ENCODE data around the gene ABHD6. TPM values are rescaled to one million over a fixed set of nuclear protein-coding genes. Genes with fewer than 3 reads are reported as not detected.
A peak's percentile ranks its signal among the peaks of the same experiment; 100 is the strongest.

Gene ABHD6
- total and polyA plus RNA-seq, 4 donors = 5.2 to 14.1 (median 10.7) TPM

- Histone ChIP-seq H3K9ac (ENCODE audit: insufficient read depth in 1 of 2, low read length in 2 of 2) (no peak overlapping the region), H3K27me3 (ENCODE audit: control insufficient read depth in 3 of 3, insufficient read depth in 3 of 3, low read length in 2 of 3) (no peaks in the 10 kb centered on the region), H3K4me3 (no peak overlapping the region), H3K4me1 (ENCODE audit: control insufficient read depth in 5 of 5, insufficient read depth in 5 of 5, low read length in 5 of 5) (peaks cover 3 to 7% (median 6%) of the 10 kb centered on the region in 5 donors), H3K27ac (ENCODE audit: low read depth in 1 of 2, low read length in 1 of 2) (no peak overlapping the region), H3K9me3 (ENCODE audit: control insufficient read depth in 4 of 4, insufficient read depth in 3 of 4, low read length in 3 of 4) (no peaks in the 10 kb centered on the region), H3K36me3 (ENCODE audit: control insufficient read depth in 4 of 4, insufficient read depth in 4 of 4, low read length in 4 of 4) (peaks cover 0 to 9% (median 3%) of the 10 kb centered on the region in 4 donors)
- WGBS, 2 donors = 88 to 95% methylated on average over 3 of the region's 3 CpGs
- DNase-seq (no peak), ATAC-seq (ENCODE audit: insufficient read depth, low FRiP score) (no peak)
- no peak for TF ChIP-seq CTCF (IDR thresholded peaks at IDR 0.05; ENCODE audit: control extremely low read depth, extremely low read depth)
These were observed 86.2 kb downstream of the ABHD6 start for GRCh38 chr3:58323529-58324390.

- Histone ChIP-seq H3K4me1 (ENCODE audit: control insufficient read depth in 5 of 5, insufficient read depth in 5 of 5, low read length in 5 of 5) (peaks cover 3 to 7% (median 6%) of the 10 kb centered on the region in 5 donors), H3K27ac (ENCODE audit: low read depth in 1 of 2, low read length in 1 of 2) (peak overlapping the region in 1 of 2 donors; percentile 2), H3K9me3 (ENCODE audit: control insufficient read depth in 4 of 4, insufficient read depth in 3 of 4, low read length in 3 of 4) (no peaks in the 10 kb centered on the region), H3K36me3 (ENCODE audit: control insufficient read depth in 4 of 4, insufficient read depth in 4 of 4, low read length in 4 of 4) (peaks cover 0 to 5% (median 0%) of the 10 kb centered on the region in 4 donors), H3K27me3 (ENCODE audit: control insufficient read depth in 3 of 3, insufficient read depth in 3 of 3, low read length in 2 of 3) (no peaks in the 10 kb centered on the region), H3K9ac (ENCODE audit: insufficient read depth in 1 of 2, low read length in 2 of 2) (no peak overlapping the region), H3K4me3 (no peak overlapping the region)
- 76 to 78% methylated on average over 7 of the region's 7 CpGs for WGBS, 2 donors
- ATAC-seq (ENCODE audit: insufficient read depth, low FRiP score) (no peak), DNase-seq (no peak)
- no peak for TF ChIP-seq CTCF (IDR thresholded peaks at IDR 0.05; ENCODE audit: control extremely low read depth, extremely low read depth)
These were observed 87.1 kb downstream of the ABHD6 start for GRCh38 chr3:58324391-58325390.

GRCh38 chr3:58325525-58325992, 88.0 kb downstream of the ABHD6 start:
- no peak overlapping the region for H3K9ac ChIP-seq (ENCODE audit: insufficient read depth in 1 of 2, low read length in 2 of 2)
- WGBS, 2 donors = 47 to 48% methylated on average over 2 of the region's 2 CpGs
- peaks cover 0 to 5% (median 0%) of the 10 kb centered on the region in 4 donors for H3K36me3 ChIP-seq (ENCODE audit: control insufficient read depth in 4 of 4, insufficient read depth in 4 of 4, low read length in 4 of 4)
- no peak overlapping the region for H3K4me3 ChIP-seq
- ATAC-seq (ENCODE audit: insufficient read depth, low FRiP score) (no peak), DNase-seq (peak in 2 of 3 donors; percentile 21 to 31)
- H3K27me3 ChIP-seq (ENCODE audit: control insufficient read depth in 3 of 3, insufficient read depth in 3 of 3, low read length in 2 of 3) = no peaks in the 10 kb centered on the region
- H3K27ac ChIP-seq (ENCODE audit: low read depth in 1 of 2, low read length in 1 of 2) = peak overlapping the region in 1 of 2 donors; percentile 65
- no peaks in the 10 kb centered on the region for H3K9me3 ChIP-seq (ENCODE audit: control insufficient read depth in 4 of 4, insufficient read depth in 3 of 4, low read length in 3 of 4)
- no peak for TF ChIP-seq CTCF (IDR thresholded peaks at IDR 0.05; ENCODE audit: control extremely low read depth, extremely low read depth)
- peaks cover 3 to 7% (median 6%) of the 10 kb centered on the region in 5 donors for H3K4me1 ChIP-seq (ENCODE audit: control insufficient read depth in 5 of 5, insufficient read depth in 5 of 5, low read length in 5 of 5)
